IPS-18a (cell line): ENCODE measurements around the gene FKBP8.
"Not testable (repeated sequence)": the region's sequence is repeated elsewhere in the genome, so short reads cannot be mapped to it uniquely, and the experiment has no call there.

Experiments
- H3K27ac ChIP-seq: one replicate; pipeline ENCODE4 v1.5.1; 2013; ENCODE audit warnings: low read length
- H3K27me3 ChIP-seq: one replicate; pipeline ENCODE4 v1.6.1; 2013; ENCODE audit warnings: mild to moderate bottlenecking, low read length; ENCODE audit not compliant: control insufficient read depth, insufficient read depth
- H3K36me3 ChIP-seq: one replicate; pipeline ENCODE4 v1.6.1; 2013; ENCODE audit warnings: low read depth, low read length; ENCODE audit not compliant: control insufficient read depth
- H3K4me1 ChIP-seq: one replicate; pipeline ENCODE4 v1.6.1; 2013; ENCODE audit warnings: low read depth, low read length; ENCODE audit not compliant: control insufficient read depth
- H3K4me3 ChIP-seq: one replicate; pipeline ENCODE4 v1.5.1; 2013; ENCODE audit warnings: low read length
- H3K9ac ChIP-seq: one replicate; pipeline ENCODE4 v1.6.1; 2013; ENCODE audit warnings: mild to moderate bottlenecking, low read length, moderate library complexity
- H3K9me3 ChIP-seq: one replicate; pipeline ENCODE4 v1.6.1; 2013; ENCODE audit warnings: low read depth, low read length; ENCODE audit not compliant: control insufficient read depth

Gene FKBP8

GRCh38 chr19:18532168-18532890 lies 11.0 kb downstream of the FKBP8 start:
- Histone ChIP-seq H3K27me3 (no peaks in the 10 kb centered on the region), H3K27ac (no peak overlapping the region), H3K4me3 (no peak overlapping the region), H3K4me1 (no peaks in the 10 kb centered on the region), H3K9me3 (no peaks in the 10 kb centered on the region), H3K9ac (no peak overlapping the region), H3K36me3 (peaks cover 31% of the 10 kb centered on the region)

GRCh38 chr19:18531485-18531884 lies 11.9 kb downstream of the FKBP8 start:
- no peak overlapping the region for H3K9ac ChIP-seq
- H3K27ac ChIP-seq: no peak overlapping the region
- no peaks in the 10 kb centered on the region for H3K27me3 ChIP-seq
- H3K4me1 ChIP-seq: no peaks in the 10 kb centered on the region
- peaks cover 27% of the 10 kb centered on the region for H3K36me3 ChIP-seq
- no peak overlapping the region for H3K4me3 ChIP-seq
- H3K9me3 ChIP-seq: no peaks in the 10 kb centered on the region

GRCh38 chr19:18529782-18530181 lies 13.6 kb downstream of the FKBP8 start:
- H3K4me1 ChIP-seq: no peaks in the 10 kb centered on the region
- no peaks in the 10 kb centered on the region for H3K27me3 ChIP-seq
- no peak overlapping the region for H3K4me3 ChIP-seq
- no peak overlapping the region for H3K27ac ChIP-seq
- H3K9me3 ChIP-seq: no peaks in the 10 kb centered on the region
- H3K36me3 ChIP-seq: peaks cover 15% of the 10 kb centered on the region
- no peak overlapping the region for H3K9ac ChIP-seq

- Histone ChIP-seq H3K4me3 (no peak overlapping the region), H3K27ac (no peak overlapping the region), H3K27me3 (no peaks in the 10 kb centered on the region), H3K36me3 (peaks cover 2% of the 10 kb centered on the region), H3K4me1 (no peaks in the 10 kb centered on the region), H3K9me3 (no peaks in the 10 kb centered on the region), H3K9ac (no peak overlapping the region)
Measured at GRCh38 chr19:18526316-18526715, 17.1 kb downstream of the FKBP8 start.

- Histone ChIP-seq H3K9me3 (no peaks in the 10 kb centered on the region), H3K27ac (no peak overlapping the region), H3K36me3 (no peaks in the 10 kb centered on the region), H3K27me3 (peaks cover 4% of the 10 kb centered on the region), H3K4me1 (peaks cover 4% of the 10 kb centered on the region), H3K4me3 (no peak overlapping the region), H3K9ac (no peak overlapping the region)
Measured at GRCh38 chr19:18523841-18524240, 19.5 kb downstream of the FKBP8 start.

GRCh38 chr19:18522862-18523440 lies 20.4 kb downstream of the FKBP8 start:
- not testable (repeated sequence) for H3K36me3 ChIP-seq, H3K27ac ChIP-seq, H3K4me1 ChIP-seq, H3K9me3 ChIP-seq, H3K4me3 ChIP-seq, H3K27me3 ChIP-seq, H3K9ac ChIP-seq

GRCh38 chr19:18522124-18522861 lies 21.1 kb downstream of the FKBP8 start:
- no peaks in the 10 kb centered on the region for H3K9me3 ChIP-seq
- H3K4me1 ChIP-seq: peaks cover 4% of the 10 kb centered on the region
- H3K27ac ChIP-seq: no peak overlapping the region
- H3K9ac ChIP-seq: peak overlapping the region; percentile 73
- peaks cover 4% of the 10 kb centered on the region for H3K27me3 ChIP-seq
- H3K4me3 ChIP-seq: peak overlapping the region; percentile 92
- no peaks in the 10 kb centered on the region for H3K36me3 ChIP-seq

- no peak within 1 kb of the TSS for H3K27ac ChIP-seq
- H3K4me3 ChIP-seq: peak within 1 kb of the TSS; percentile 92
- H3K9ac ChIP-seq: peak within 1 kb of the TSS; percentile 73
Measured at GRCh38 chr19:18521692-18522123, 21.7 kb downstream of the FKBP8 start, which contains the start of gene ELL. Gene ELL, minus strand, starts transcription at chr19:18522070. Its CDS starts 15 bp downstream, at chr19:18522055.

GRCh38 chr19:18520848-18521691 lies 22.3 kb downstream of the FKBP8 start:
- Histone ChIP-seq H3K27me3 (peaks cover 4% of the 10 kb centered on the region), H3K9ac (peak overlapping the region; percentile 73), H3K9me3 (no peaks in the 10 kb centered on the region), H3K36me3 (no peaks in the 10 kb centered on the region), H3K27ac (no peak overlapping the region), H3K4me1 (peaks cover 4% of the 10 kb centered on the region), H3K4me3 (peak overlapping the region; percentile 92)

More at GRCh38 chr19:18521692-18522123, 21.7 kb downstream of the FKBP8 start, which contains the start of gene ELL:
- Histone ChIP-seq H3K27me3 (peaks cover 4% of the 10 kb centered on the region), H3K36me3 (no peaks in the 10 kb centered on the region), H3K4me1 (peaks cover 4% of the 10 kb centered on the region), H3K9me3 (no peaks in the 10 kb centered on the region)

- H3K4me1 ChIP-seq: peaks cover 4% of the 10 kb centered on the region
- peak overlapping the region; percentile 92 for H3K4me3 ChIP-seq
- H3K27me3 ChIP-seq: peaks cover 4% of the 10 kb centered on the region
- H3K36me3 ChIP-seq: no peaks in the 10 kb centered on the region
- no peak overlapping the region for H3K9ac ChIP-seq
- H3K27ac ChIP-seq: no peak overlapping the region
- H3K9me3 ChIP-seq: no peaks in the 10 kb centered on the region
Measured at GRCh38 chr19:18519962-18520847, 23.2 kb downstream of the FKBP8 start.
